Gastrocnemius medialis (tissue), 4 donors: ENCODE results near the gene CD33. TPM values are rescaled to one million over a fixed set of nuclear protein-coding genes. Genes with fewer than 3 reads are reported as not detected.

ENCODE experiments used
- ATAC-seq, 2 donors: fragments of 150-250 bp; one replicate each; pipeline ENCODE4 v1.9.1; 2016
- DNase-seq, 2 donors: peaks; one replicate each; pipeline ENCODE4 v3.0.0-alpha.2; 2019
- H3K27ac ChIP-seq, 4 donors: fragments of 200-600 bp; sonication (generic); 1 replicate in 1 of 4; 2 replicates in 3 of 4; pipeline ENCODE4 v1.5.1; 2016 to 2018; ENCODE audit warnings: mild to moderate bottlenecking in 2 of 4, moderate library complexity in 1 of 4
- H3K27me3 ChIP-seq, 3 donors: fragments of 200-600 bp; sonication (generic) in 2 of 3; 1 replicate in 1 of 3; 2 replicates in 2 of 3; pipeline versions ENCODE4 v1.5.1 to v1.6.0; 2016 to 2019; ENCODE audit warnings: mild to moderate bottlenecking in 1 of 3, moderate library complexity in 1 of 3
- H3K36me3 ChIP-seq, 2 donors: fragments of 200-600 bp; sonication (generic) in 1 of 2; one replicate each; pipeline ENCODE4 v1.5.1; 2017 to 2018
- H3K4me1 ChIP-seq, 2 donors: fragments of 200-600 bp; sonication (generic) in 1 of 2; one replicate each; pipeline ENCODE4 v1.5.1; 2016 to 2017; ENCODE audit warnings: mild to moderate bottlenecking in 2 of 2
- H3K4me3 ChIP-seq, 4 donors: fragments of 200-600 bp; sonication (generic) in 3 of 4; 1 replicate in 1 of 4; 2 replicates in 3 of 4; pipeline ENCODE4 v1.5.1; 2016 to 2019; ENCODE audit warnings: mild to moderate bottlenecking in 2 of 4
- H3K9me3 ChIP-seq, 3 donors: fragments of 200-600 bp; sonication (generic) in 2 of 3; 1 replicate in 1 of 3; 2 replicates in 2 of 3; pipeline ENCODE4 v1.5.1; 2016 to 2019
- CTCF ChIP-seq, 5 experiments: fragments of 450-650 bp in 3 of 5; fragments of 200-600 bp in 2 of 5; sonication (generic) in 2 of 5; IDR thresholded peaks in 4 of 5; conservative IDR thresholded peaks in 1 of 5; 1 replicate in 4 of 5; 2 replicates in 1 of 5; pipeline ENCODE4 v1.5.1; 2016 to 2019; ENCODE audit warnings: antibody characterized with exemption in 5 of 5, mild to moderate bottlenecking in 3 of 5, moderate library complexity in 3 of 5
- POLR2A ChIP-seq, 2 donors: fragments of 450-650 bp; IDR thresholded peaks; one replicate each; pipeline ENCODE4 v1.6.1; 2017; ENCODE audit warnings: antibody characterized with exemption in 2 of 2, mild to moderate bottlenecking in 2 of 2, moderate library complexity in 2 of 2
- in situ Hi-C, 4 donors: fragments of 200-750 bp; cut with MboI; loops; one replicate each; pipeline versions ENCODE4 v1.15.0 to v1.8.0; 2017; ENCODE audit warnings: low sequenced_read_pairs in 4 of 4
- intact Hi-C: fragments of 100-400 bp; cut with DNase I; formaldehyde crosslinking; loops from one replicate; pipeline ENCODE4 v1.15.1; 2023; ENCODE audit warnings: low total_unique reads
- microRNA-seq, 2 donors: library from miRNA; unstranded; fragments of <30 nt; microRNA quantifications; one replicate each; pipeline ENCODE4, GENCODE V29; 2016; ENCODE audit warnings: borderline replicate concordance in 2 of 2
- total RNA-seq, 4 donors: library from RNA; depleted of rRNA; stranded (reverse); fragments of >200 nt; gene quantifications; one replicate each; pipeline versions ENCODE4 v1.1.0 to v1.2.3, GENCODE V29; 2016

CD33 gene
- total RNA-seq, 4 donors from 2014 or later, result 0.71 to 2.3 (median 2.1) TPM; not detected in 1

- Histone ChIP-seq H3K9me3 (no peaks in the 10 kb centered on the region), H3K36me3 (no peaks in the 10 kb centered on the region), H3K27me3 (no peaks in the 10 kb centered on the region), H3K27ac (no peak overlapping the region), H3K4me1 (no peaks in the 10 kb centered on the region), H3K4me3 (no peak overlapping the region)
- intact Hi-C loops (no loop called here), in situ Hi-C loops (no loop called here)
- TF ChIP-seq CTCF (IDR thresholded peaks at IDR 0.05 in 4 of 5, conservative IDR thresholded peaks at IDR 0.05 in 1 of 5) (no peak), POLR2A (IDR thresholded peaks at IDR 0.05) (no peak)
- DNase-seq (no peak), ATAC-seq (no peak)
Measured at GRCh38 chr19:51274049-51274770, 49.3 kb downstream of the CD33 start.

DNA sequence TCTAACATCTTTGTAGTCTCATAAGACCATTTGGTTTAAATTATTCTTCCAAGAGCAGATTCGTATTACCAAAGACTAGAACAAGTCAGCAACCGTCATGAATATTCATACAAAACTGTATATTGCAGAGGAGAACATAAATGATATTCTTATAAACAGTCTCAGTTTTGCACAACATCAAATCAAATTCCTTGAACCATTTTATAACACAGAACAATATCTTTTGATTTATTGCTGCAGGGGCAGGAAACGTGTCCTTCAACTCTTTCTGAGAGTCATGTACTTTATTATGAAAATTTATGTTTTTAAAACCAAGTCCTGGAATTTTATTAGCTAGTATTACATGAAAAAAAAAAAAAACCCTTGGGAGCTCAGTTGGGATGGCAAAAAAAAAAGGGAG, 52.2 kb downstream of the CD33 start:
- intact Hi-C loops (no loop called here), in situ Hi-C loops (no loop called here)
- Histone ChIP-seq H3K4me3 (no peak overlapping the region), H3K27ac (no peak overlapping the region), H3K9me3 (no peaks in the 10 kb centered on the region), H3K36me3 (no peaks in the 10 kb centered on the region), H3K27me3 (no peaks in the 10 kb centered on the region), H3K4me1 (no peaks in the 10 kb centered on the region)
- DNase-seq, result no peak
- TF ChIP-seq CTCF (IDR thresholded peaks at IDR 0.05 in 4 of 5, conservative IDR thresholded peaks at IDR 0.05 in 1 of 5), result no peak
- no peak for TF ChIP-seq POLR2A (IDR thresholded peaks at IDR 0.05)
- ATAC-seq, result no peak

DNA sequence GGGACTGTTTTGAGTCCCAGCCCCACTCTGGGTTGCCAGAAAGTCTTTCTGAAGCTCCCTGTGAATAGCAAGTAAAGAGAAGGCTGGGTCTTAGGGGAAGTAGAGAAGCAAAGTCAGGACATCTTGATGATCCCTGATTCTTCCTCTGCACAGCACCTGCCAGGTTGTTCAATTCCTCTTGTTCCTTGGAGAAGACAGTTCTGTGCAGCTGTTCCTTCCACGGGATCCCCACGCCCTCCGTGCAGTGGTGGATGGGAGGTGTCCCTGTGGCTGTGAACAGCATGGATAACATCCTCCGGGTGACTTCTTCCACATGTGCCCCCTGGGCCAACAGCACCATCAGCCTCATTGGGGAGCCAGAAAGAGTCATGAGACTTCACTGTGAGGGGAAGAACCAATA, 57.5 kb downstream of the CD33 start:
- H3K27me3 ChIP-seq, result no peaks in the 10 kb centered on the region
- in situ Hi-C loops (no loop called here), intact Hi-C loops (no loop called here)
- DNase-seq, result no peak
- no peak for TF ChIP-seq POLR2A (IDR thresholded peaks at IDR 0.05)
- TF ChIP-seq CTCF (IDR thresholded peaks at IDR 0.05 in 4 of 5, conservative IDR thresholded peaks at IDR 0.05 in 1 of 5), result no peak
- H3K9me3 ChIP-seq, result no peaks in the 10 kb centered on the region
- no peaks in the 10 kb centered on the region for H3K36me3 ChIP-seq
- no peak overlapping the region for H3K4me3 ChIP-seq
- no peaks in the 10 kb centered on the region for H3K4me1 ChIP-seq
- no peak for ATAC-seq
- no peak overlapping the region for H3K27ac ChIP-seq

DNA sequence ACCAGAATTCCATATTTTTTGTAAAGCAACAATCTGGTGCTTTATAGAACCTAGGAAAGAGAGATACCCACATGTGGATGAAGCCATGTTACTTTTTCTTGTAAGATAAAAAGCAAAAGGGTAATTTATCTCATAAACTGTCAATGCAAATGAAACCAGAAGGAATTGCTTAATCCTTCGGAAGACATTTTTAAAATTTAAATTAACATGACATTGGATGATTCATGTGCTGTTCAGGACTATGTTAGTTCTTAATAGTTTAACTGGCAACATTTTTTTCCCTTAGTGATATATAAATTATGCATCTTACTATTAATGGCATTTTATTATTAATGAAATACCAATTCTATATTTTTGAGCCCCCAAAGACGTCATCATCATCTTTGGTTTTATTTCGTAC, 60.8 kb downstream of the CD33 start:
- DNase-seq, result no peak
- Histone ChIP-seq H3K36me3 (no peaks in the 10 kb centered on the region), H3K27ac (no peak overlapping the region), H3K4me1 (no peaks in the 10 kb centered on the region), H3K9me3 (no peaks in the 10 kb centered on the region), H3K4me3 (no peak overlapping the region), H3K27me3 (no peaks in the 10 kb centered on the region)
- no peak for ATAC-seq
- TF ChIP-seq POLR2A (IDR thresholded peaks at IDR 0.05) (no peak), CTCF (IDR thresholded peaks at IDR 0.05 in 4 of 5, conservative IDR thresholded peaks at IDR 0.05 in 1 of 5) (no peak)
- in situ Hi-C loops, result no loop called here
- intact Hi-C loops, result no loop called here

Small RNA genes within 50 kb of the gene (microRNA-seq; reads per million reads assigned to microRNA genes)
- 0 reads per million in 2 donors for gene MIR8074

Other genes starting within 250 kb of the CD33 start
- gene KLK7, start 241.2 kb upstream of the CD33 start, total RNA-seq, result not detected
- gene KLK8, start 223.5 kb upstream of the CD33 start, total RNA-seq, result not detected
- gene KLK10, start 205.4 kb upstream of the CD33 start, total RNA-seq, result 1 to 10 TPM in 1 of 4 donors, not detected in 3; 1.6 TPM
- gene KLK11, start 198.5 kb upstream of the CD33 start, total RNA-seq, result not detected
- gene KLK12, start 190.1 kb upstream of the CD33 start, total RNA-seq, result not detected
- gene KLK13, start 160.0 kb upstream of the CD33 start, total RNA-seq, result not detected
- not detected for gene KLK14, start 142.2 kb upstream of the CD33 start, total RNA-seq
- gene CTU1, start 116.7 kb upstream of the CD33 start, total RNA-seq, result 10 to 100 TPM in 2 of 4 donors, 1 to 10 TPM in 2; 5.8 to 11.9 (median 9.3) TPM
- 1 to 10 TPM in 2 of 4 donors, under 1 TPM in 1, not detected in 1; 0.72 to 1.4 (median 1.0) TPM for gene SIGLEC9, start 100.2 kb upstream of the CD33 start, total RNA-seq
- gene SIGLEC7, start 82.8 kb upstream of the CD33 start, total RNA-seq, result under 1 TPM in 3 of 4 donors, not detected in 1; 0.13 to 0.97 (median 0.23) TPM
- not detected for gene SIGLECL1, start 26.0 kb downstream of the CD33 start, total RNA-seq
- gene IGLON5, start 86.6 kb downstream of the CD33 start, total RNA-seq, result not detected
- under 1 TPM; 0.20 to 0.75 (median 0.34) TPM for gene VSIG10L, start 117.1 kb downstream of the CD33 start, total RNA-seq
- 100 to 1,000 TPM; 118 to 164 (median 141) TPM for gene ETFB, start 141.3 kb downstream of the CD33 start, total RNA-seq
- gene CLDND2, start 143.9 kb downstream of the CD33 start, total RNA-seq, result not detected
- gene NKG7, start 147.6 kb downstream of the CD33 start, total RNA-seq, result 1 to 10 TPM in 1 of 4 donors, under 1 TPM in 1, not detected in 2; 0.73 to 1.2 TPM
- not detected for gene LIM2, start 162.9 kb downstream of the CD33 start, total RNA-seq
- not detected for gene C19orf84, start 165.5 kb downstream of the CD33 start, total RNA-seq
- 1 to 10 TPM in 1 of 4 donors, under 1 TPM in 2, not detected in 1; 0.87 to 1.3 (median 0.98) TPM for gene SIGLEC10, start 192.6 kb downstream of the CD33 start, total RNA-seq
- under 1 TPM in 1 of 4 donors, not detected in 3; 0.13 TPM for gene SIGLEC8, start 233.4 kb downstream of the CD33 start, total RNA-seq